HG02852 (cell line): ENCODE measurements around the gene RSAD2.
"Not testable (repeated sequence)": the region's sequence is repeated elsewhere in the genome, so short reads cannot be mapped to it uniquely, and the experiment has no call there.

Experiments
- ATAC-seq: cut with Tn5 transposase; IDR thresholded peaks from one replicate; pipeline ENCODE4 v1.9.1; 2021; ENCODE audit warnings: mild to moderate bottlenecking, moderate library complexity; ENCODE audit not compliant: unreplicated experiment

Gene RSAD2

GRCh38 chr2:6924101-6924923 is 46.7 kb downstream of the RSAD2 start:
- ATAC-seq = no peak

- no peak for ATAC-seq
Observed at GRCh38 chr2:6924924-6925409, 47.4 kb downstream of the RSAD2 start.

- no peak for ATAC-seq
Observed at GRCh38 chr2:6926071-6926732, 48.6 kb downstream of the RSAD2 start.

GRCh38 chr2:6927186-6927585 is 49.6 kb downstream of the RSAD2 start:
- no peak for ATAC-seq

- ATAC-seq = no peak
Observed at GRCh38 chr2:6927753-6928152, 50.2 kb downstream of the RSAD2 start.

- ATAC-seq = no peak
Observed at GRCh38 chr2:6928452-6928851, 50.9 kb downstream of the RSAD2 start.

GRCh38 chr2:6929196-6929819 is 51.7 kb downstream of the RSAD2 start:
- ATAC-seq = no peak

DNA sequence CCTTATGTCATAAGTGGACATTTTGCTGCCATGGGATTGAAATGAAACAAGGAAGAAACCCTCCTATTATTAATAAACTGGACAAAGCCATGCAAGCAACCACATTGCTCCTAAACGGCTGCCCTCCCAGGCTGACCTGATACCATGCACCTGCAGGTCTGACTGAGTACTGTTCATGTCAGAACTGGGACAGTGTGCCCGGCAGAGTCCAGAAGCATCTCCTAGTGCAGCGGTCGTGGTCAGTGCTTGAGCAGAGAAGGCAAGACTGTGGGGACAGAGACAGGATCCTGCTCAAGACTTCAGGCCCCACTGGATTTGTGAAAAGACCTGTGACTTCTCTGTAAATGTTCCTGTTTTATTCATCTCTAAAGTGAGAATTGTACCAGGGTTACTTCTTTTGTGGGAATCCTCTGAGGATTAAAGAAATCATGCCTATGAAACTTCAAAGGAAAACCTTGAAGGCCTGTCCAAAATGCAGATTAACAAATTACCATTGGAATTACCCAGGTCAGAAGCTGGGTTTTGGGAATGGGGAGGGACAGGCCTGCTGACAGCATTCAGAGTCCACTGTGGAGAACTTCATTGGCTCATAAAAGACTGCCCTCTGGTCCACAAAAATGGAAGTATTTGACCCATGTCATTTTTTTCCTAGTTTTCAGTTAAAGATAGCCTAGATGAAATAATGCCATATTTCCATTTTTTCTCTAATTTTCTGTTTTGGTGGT is 53.5 kb downstream of the RSAD2 start:
- no peak for ATAC-seq

GRCh38 chr2:6931753-6932152 is 54.2 kb downstream of the RSAD2 start:
- no peak for ATAC-seq

GRCh38 chr2:6932206-6932605 is 54.6 kb downstream of the RSAD2 start:
- ATAC-seq = no peak

DNA sequence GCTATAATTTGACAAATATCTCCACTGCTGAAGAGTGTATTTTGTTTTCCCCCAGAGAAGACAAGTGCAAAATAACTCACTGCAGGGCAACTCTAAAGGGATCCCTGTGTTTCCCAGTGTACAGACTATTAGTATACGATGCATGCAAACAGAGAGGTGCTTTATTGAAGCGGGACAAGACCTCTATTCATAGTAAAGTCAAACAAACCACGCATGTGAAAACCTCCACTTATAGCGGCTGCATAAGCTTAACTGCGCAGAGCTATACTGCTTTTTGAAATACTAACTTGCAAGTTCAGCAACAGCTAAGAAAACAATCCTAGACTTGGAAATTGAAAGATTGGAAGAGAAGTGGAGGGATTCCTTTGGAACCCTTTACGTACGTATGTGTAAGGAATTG is 55.3 kb downstream of the RSAD2 start:
- ATAC-seq = no peak

DNA sequence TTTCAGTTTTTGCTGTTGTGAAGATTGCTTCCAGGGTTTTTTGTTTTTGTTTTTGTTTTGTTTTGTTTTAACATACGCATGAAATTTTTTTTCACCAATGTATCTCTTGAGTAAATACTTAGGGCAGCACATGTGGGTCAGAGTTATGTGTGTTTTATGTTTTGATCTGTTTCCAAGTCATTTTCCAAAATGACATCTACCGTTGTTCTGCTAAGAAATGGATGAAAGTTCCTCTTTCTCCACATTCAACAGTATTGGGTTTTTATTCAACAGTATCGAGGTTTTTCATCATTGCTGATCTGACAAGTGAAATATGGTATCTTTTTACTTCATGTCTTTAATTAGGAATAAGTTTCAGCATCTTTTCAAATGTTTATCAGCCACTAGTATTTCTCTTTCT is 56.3 kb downstream of the RSAD2 start:
- no peak for ATAC-seq

GRCh38 chr2:6934345-6934744 is 56.8 kb downstream of the RSAD2 start:
- ATAC-seq = no peak

- no peak for ATAC-seq
Observed at GRCh38 chr2:6934758-6935651, 57.4 kb downstream of the RSAD2 start.

DNA sequence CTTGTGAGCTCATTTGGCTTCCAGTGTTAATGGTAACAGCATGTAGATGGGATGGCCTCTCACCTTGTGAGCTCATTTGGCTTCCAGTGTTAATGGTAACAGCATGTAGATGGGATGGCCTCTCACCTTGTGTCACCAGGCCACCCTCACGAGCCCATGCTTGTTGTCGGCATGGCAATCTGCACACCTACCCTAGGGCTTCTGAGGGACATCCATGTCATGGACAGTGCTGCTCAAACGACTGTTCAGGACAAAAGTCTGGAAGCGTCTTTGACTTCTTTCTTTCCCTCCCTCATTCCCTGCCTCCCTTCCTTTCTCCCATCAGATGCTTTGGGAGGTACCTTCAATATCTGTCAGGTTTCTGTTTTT is 58.1 kb downstream of the RSAD2 start:
- not testable (repeated sequence) for ATAC-seq

GRCh38 chr2:6937157-6937556 is 59.6 kb downstream of the RSAD2 start:
- no peak for ATAC-seq

DNA sequence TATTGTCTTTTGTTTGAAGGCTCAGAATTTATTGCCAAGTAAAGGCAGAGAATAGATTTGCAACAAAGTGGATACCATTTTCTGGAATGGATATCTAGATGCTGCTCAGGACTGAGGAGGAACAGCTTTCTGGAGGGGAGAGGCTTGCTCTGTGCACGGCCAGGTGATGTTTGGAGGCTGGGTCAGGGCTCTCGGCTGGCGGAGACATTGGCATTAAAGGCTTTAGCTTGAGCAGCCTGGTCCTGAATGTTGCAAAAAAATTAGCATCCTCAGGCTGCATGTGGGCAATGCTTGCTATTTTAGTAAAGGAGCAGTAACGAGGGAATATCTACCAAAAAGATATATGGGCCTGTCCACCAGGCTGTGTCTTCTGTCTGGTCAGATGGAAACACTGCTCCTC is 60.0 kb downstream of the RSAD2 start:
- no peak for ATAC-seq

DNA sequence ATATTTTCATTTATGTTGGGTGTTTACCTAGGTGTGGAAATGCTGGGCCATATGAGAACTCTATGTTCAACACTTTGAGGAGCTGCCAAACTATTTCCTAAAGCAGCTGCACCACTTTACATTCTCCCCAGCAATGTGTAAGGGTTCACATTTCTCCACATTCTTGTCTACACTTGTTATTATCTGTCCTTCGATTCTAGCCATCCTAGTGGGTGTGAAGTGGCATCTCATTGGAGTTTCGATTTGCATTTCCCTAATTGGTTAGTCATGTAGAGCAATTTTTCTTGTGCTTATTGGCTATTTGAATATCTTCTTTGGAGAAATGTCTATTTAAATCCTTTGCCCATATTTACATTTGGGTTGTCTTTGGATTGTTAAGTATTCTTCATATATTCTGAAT is 61.5 kb downstream of the RSAD2 start:
- ATAC-seq = no peak

GRCh38 chr2:6940820-6941219 is 63.2 kb downstream of the RSAD2 start:
- no peak for ATAC-seq

DNA sequence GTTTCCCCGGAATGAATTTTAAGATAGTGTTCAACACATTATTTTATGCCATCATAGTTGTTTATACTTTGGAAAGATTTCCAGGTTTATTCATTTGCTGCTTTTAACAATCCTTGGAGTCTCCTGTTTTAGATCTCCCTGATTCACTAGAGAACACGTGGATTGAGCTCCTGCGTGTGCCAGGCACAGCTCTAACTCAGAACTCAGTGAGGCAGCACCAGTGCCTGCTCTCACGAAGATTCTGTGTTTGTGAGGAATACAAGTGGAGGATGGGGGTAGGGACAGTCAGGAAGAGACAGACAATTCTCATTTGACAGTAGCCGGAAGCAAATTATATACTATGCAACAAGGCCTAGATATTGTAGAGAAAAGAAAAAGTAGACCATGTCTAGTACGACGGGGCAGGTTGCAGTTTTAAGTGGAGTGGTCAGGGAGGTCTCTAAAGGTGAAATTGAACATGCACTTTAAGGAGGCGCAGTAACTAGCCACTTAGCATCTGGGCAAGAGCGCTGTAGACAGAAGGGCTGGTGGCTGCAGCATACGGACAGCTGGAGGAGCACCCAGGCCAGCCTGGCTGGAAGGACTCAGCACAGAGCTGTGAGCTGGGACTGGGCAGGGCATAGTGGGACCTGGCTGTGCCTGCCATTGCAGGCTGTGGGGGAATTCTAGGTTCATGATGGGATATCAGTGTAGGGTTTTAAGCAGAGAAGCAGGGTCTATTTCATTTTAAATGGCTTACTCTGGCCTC is 63.9 kb downstream of the RSAD2 start:
- no peak for ATAC-seq
